ENCODE data around the gene C5orf52. TPM values are rescaled to one million over a fixed set of nuclear protein-coding genes. Genes with fewer than 3 reads are reported as not detected.
"Not testable (repeated sequence)": the region's sequence is repeated elsewhere in the genome, so short reads cannot be mapped to it uniquely, and the experiment has no call there.

Gene C5orf52
- total RNA-seq, 1 donor from 2014 or later, result not detected

- not testable (repeated sequence) for DNase-seq (ENCODE audit: low spot score)
Observed at GRCh38 chr5:157722895-157723294, 51.6 kb downstream of the C5orf52 start.

GRCh38 chr5:157726607-157727006, 55.3 kb downstream of the C5orf52 start:
- DNase-seq (ENCODE audit: low spot score), result not testable (repeated sequence)

- not testable (repeated sequence) for DNase-seq (ENCODE audit: low spot score)
Observed at GRCh38 chr5:157727858-157728257, 56.5 kb downstream of the C5orf52 start.

Other genes with a start within 250 kb of the C5orf52 start
- 49.8 TPM for gene NIPAL4, start 211.3 kb upstream of the C5orf52 start, total RNA-seq
- 17.4 TPM for gene ADAM19, start 95.8 kb upstream of the C5orf52 start, total RNA-seq
- gene SOX30, start 19.1 kb upstream of the C5orf52 start, total RNA-seq, result 0.52 TPM
- 12.1 TPM for gene THG1L, start 59.9 kb downstream of the C5orf52 start, total RNA-seq
- 3.6 TPM for gene LSM11, start 72.2 kb downstream of the C5orf52 start, total RNA-seq
- gene CLINT1, start 187.6 kb downstream of the C5orf52 start, total RNA-seq, result 131 TPM

Data from ureter (tissue), 1 donor.